GM15510 (cell line): ENCODE measurements around the gene CCNA2.

Source experiments
- POLR2A ChIP-seq: IDR thresholded peaks from 3 replicates; pipeline ENCODE4 v1.6.1; 2011; ENCODE audit warnings: borderline replicate concordance; ENCODE audit not compliant: insufficient read length; ENCODE audit errors: extremely low read depth

CCNA2 gene

DNA sequence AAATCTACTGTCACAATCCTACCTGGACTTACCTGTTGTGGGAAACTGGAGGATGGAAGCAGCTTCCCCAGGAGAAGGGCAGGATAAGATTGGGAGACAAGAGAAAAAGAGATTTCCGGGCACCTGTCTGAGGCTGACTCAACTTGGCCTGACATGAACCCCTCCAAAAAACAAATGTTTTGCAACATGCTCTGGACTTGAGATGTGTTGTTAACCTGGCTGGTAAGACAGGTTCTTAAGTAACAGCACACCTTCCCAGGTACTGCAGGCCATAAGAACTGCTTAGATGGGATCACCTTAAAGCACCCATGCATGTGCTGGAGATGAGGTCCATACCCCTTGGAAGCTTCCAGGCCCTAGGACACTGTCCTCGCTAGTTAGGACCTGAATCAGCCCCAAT is 54.3 kb downstream of the CCNA2 start:
- TF ChIP-seq POLR2A, result no peak

DNA sequence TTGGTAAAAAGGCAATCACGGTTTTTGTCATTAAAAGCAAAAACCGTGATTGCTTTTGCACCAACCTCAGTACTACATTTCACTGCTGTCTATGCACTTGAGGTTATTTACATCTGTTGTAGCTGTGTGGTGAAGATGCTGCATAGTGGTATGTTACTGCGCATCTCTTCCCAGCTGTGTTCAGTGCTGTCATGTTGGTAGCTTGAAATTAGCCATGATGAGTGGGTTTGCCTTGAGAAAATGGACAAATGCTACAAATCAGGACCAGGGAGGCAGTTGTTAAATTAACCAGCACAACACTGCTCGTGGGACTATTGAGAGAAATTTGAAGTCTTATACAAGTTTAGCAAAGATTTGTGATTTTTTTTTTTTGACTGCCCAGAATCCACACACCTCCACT is 56.5 kb downstream of the CCNA2 start:
- no peak for TF ChIP-seq POLR2A
